CD4-positive, alpha-beta T cell treated with Interleukin-17A for 1 hour (primary cell): ENCODE measurements around the gene FOXL2NB.

Experiments used
- DNase-seq: peaks from one replicate; pipeline ENCODE4 v3.0.0-alpha.2; 2020

FOXL2NB gene

DNA sequence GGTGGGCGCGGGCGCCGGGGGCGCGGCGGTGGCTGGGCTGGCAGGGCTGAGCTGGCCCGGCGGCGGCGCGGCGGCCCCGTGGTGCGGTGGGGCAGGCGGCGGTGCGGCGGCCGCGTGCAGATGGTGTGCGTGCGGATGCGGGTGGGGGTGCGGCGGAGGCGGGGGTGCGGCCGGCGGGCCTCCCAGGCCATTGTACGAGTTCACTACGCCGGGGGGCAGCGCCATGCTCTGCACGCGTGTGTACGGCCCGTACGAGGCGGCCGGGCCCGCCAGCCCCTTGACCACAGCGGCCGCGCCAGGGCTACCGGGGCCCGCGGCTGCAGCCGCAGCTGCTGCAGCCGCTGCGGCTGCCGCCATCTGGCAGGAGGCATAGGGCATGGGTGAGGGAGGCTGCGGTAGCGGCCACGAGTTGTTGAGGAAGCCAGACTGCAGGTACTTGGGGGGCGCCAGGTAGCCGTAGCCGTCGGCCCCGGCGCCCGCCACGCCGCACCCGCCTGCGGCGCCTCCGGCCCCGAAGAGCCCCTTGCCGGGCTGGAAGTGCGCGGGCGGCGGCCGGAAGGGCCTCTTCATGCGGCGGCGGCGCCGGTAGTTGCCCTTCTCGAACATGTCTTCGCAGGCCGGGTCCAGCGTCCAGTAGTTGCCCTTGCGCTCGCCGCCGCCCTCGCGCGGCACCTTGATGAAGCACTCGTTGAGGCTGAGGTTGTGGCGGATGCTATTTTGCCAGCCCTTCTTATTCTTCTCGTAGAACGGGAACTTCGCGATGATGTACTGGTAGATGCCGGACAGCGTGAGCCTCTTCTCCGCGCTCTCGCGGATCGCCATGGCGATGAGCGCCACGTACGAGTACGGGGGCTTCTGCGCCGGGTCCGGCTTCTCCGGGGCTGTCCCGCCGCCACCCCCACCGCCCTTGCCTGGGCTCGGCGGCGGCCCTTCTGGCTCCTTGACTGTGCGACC is 1.0 kb upstream of the FOXL2NB start:
- no peak for DNase-seq

DNA sequence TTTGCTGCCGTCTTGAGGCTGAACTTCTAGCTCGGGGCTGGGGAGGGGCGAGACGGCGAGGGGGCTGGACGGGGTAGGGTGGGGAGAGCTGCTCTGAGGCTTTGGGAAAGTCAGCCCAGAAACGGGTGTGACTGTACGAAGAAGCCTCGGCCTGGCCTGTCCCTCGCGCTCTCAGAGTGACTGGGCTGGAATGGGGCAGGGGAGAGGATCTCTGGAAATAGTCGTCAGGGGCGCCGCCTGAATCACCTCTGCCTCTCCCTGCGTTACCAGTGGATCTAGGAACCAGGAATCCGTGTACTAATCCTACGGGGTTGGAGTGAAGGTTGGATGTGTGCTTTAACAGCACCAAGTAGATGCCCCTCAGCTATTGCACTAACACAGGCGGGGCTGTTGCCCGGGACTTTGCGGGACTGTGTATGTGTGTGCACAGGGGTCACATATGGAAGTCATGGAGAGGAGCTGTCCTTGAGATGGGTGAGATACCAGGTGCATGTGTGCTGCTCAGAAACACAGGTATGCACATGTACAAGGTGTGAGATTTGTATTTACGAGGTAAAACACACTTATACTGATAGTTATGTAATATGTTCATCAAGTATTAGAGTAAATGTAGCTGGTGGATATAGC is 591 bp downstream of the FOXL2NB start:
- no peak for DNase-seq

DNA sequence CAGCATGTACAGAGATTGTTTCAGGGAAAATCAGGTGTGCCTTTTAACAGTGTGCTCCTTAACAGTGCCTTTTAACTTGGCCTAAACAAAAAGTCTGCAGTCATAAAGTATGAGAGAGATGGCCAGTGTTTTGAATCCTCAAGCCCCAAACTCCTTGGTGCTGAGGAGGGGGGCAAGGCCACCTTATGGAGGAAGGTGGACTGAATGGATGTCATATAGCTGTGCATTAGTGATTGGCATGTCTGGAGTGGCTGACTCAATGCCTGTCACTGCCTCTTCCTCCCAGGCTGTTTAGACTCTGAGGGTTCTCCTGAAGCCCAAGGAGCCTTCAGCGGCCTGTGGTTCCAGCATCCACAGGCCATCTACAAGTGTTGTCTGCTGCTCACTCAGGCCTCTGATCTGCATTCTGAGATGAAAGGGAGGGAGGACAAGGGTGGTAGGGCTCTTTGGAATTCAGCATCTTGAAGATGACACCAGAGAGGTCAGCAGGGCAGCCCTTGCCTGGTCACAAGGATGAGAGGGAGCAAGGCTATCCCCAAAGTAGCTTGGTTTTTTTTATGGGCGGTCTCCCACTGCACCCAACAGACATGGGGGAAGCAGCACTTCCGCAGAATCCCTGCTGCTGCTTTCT is 1.5 kb downstream of the FOXL2NB start:
- DNase-seq: no peak

DNA sequence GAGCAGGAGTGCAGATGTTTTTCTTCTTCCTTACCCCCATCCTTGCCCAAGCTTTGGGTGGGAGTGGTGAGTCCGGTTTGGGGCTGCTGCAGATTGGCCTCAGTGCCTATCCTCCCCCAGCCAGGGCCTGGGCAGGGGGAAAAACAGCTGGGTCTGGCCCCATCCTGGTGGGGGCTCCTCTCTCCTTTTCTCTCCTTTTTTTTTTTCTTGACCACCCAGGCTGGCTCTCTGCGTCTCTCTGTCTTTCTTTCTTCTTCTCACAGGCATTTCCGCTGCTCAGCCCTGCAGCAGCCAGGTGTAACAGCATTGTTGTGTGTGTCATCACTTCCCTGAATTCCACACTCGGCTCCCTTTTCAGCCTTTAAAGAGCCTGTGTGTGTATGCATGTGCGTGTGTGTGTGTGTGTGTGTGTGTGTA is 2.0 kb downstream of the FOXL2NB start:
- no peak for DNase-seq

DNA sequence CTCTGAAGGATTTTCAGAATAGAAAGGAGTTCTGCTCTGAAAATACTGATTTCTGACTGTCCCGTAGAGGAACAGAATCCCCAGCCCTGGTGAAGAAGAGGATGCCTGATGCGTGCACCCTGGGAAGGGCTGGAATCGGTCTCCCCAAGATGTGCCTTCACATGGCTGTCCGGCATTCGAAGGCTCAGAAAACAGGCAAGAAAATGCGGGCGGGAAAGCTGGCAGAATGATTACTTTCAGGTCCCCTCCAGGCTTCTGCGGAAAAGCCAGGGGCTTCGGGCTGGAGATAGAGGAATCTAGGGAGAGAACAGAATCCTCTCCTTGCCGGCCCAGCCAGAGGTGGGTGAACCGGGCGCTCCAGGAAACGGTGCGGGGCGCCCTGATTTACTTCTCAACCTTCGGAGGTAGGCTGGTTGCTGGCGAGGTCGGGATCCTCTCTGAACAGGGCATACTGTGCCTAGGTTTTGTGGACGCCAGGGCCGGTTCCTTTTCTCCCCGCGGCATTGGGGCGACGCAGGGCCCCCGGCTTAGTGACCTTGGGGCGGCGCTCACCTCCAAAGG is 2.5 kb downstream of the FOXL2NB start:
- no peak for DNase-seq

DNA sequence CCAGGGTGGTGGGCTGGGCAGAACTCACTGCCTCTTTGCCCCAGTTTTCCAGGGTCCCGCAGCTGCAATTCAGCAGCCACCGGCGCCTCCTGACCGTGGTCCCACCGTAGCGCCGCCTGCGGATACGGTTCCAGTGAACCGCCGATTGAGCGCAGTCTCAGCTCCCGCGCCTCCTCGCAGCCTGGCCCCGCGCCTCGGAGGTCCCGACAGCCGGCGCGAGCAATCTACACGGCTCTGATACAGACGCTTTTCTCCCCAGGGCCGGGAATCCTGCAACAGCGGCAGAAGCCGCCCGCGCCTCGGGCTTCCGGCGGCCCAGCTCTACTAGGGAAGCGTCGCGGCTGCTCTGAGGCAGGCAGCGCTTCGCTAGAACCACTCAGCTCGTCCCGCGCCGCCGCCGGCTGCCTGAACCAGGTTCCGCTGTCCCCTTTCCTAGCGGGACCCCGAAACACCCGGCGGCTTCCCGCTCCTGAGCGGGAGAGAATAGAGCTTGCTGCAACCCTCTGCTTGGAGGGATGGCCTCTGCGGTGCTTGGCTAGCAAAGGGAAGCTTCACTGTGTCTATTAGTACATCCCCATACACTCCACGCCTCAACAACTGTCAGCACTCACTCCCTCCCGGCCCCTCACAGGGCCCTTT is 3.1 kb downstream of the FOXL2NB start:
- no peak for DNase-seq

DNA sequence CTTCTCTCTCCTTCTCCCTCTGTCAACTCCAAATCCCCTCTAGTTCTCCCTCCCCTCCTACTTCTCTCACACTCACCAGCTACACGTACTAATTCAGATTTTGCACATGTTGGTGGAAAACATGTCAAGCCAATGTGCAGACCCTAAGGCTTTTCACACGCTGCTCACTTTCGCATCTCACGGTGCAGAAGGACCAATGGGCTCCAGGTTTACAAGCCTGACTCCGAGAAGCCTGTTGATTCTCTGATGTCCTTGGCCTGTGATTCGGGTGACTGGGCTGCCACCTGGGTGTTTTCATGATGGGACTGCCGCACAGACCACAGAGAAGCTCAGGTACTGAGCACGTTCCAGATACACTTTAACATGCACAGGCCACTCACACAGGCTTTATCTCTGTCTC is 3.7 kb downstream of the FOXL2NB start:
- no peak for DNase-seq

DNA sequence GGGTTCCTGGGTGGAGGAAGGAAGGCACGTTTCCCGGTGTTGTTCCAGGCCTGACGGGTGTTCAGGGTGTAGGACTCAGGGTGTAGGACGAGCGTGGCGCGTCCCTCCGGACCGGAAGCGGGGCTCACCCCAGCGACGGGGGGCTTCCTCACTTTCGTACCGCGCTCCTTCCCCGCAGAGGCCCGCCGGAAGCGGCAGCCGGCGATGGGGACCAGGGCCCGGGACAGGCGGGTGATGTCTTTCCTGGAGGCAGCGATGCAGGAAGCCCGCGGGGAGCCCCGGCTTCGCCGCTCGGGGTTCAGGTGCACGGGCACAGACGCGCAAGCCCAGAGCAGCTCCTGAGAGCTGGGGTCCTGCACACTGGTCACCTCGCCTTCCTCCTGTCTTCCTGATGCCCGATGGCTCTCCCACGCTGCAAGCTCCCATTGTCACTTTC is 13.4 kb downstream of the FOXL2NB start:
- no peak for DNase-seq

DNA sequence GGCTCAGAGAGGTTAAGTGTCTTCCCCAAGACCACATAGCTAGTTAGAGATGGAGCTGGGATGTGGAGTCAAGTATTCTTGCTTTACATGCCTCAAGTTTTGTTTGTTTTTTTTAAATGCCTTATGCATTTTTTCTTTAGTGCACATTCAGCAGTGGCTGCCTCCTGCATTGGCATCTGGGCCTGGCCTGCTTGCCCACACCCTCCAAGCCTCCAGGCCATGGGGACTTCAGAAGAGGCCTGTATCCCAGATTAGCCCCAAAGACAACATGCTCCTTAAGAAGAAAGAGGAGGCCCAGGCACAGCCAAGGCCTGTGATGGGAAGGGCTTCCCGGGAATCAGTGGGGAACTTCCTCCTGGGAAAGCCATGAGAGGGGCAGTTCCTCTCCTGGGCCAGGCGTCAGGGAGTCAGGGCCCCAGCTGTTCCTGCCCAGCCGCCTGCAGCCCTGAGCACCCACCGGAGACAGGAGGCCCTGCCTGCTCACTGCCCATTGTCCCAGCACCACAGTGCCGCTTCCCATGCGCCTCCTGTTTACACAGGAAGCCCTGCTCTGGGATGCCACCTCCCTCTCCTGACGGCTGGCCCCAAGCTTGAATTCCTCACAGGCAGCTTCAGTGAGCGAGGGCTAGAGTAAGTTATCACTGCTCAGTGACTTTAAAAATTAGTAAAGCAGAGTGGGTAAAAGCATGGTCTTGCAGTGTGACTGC is 16.0 kb downstream of the FOXL2NB start:
- no peak for DNase-seq

DNA sequence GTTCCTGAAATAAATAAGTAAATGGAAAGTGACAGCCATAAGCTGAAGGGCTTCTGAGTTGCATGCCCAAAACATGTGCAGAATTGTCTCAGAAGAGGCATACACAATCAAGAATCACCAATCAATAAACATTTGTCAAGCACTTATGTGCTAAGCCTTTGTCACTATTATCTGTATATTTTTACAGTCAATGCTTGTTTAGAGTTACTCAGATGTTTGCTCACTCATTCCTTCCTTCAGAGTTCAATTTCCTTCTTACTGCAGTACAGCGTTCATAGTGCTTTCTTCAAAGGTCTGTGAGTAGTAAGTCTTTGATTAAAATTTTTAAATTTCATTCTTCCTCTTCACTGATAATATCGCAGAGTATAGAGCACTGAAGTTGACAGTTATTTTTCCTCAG is 17.2 kb downstream of the FOXL2NB start:
- DNase-seq: no peak

DNA sequence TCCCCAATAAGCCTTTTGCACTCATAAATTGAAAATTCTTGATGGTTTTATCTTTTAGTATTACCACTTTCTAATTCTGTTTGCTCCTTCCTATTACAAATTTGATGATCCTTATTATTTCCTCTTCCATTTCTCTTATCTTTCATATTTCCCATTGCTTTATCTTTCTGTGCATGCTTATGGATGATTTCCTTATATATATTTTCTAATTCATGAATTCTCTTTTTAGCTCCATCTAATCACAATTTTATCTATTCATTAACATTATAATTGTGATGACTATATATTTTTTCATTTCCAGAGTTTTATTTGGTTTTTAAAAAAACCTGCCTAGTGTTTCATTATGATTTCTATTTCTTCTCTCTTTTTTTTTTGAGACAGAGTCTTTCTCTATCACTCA is 17.9 kb downstream of the FOXL2NB start:
- DNase-seq: no peak

DNA sequence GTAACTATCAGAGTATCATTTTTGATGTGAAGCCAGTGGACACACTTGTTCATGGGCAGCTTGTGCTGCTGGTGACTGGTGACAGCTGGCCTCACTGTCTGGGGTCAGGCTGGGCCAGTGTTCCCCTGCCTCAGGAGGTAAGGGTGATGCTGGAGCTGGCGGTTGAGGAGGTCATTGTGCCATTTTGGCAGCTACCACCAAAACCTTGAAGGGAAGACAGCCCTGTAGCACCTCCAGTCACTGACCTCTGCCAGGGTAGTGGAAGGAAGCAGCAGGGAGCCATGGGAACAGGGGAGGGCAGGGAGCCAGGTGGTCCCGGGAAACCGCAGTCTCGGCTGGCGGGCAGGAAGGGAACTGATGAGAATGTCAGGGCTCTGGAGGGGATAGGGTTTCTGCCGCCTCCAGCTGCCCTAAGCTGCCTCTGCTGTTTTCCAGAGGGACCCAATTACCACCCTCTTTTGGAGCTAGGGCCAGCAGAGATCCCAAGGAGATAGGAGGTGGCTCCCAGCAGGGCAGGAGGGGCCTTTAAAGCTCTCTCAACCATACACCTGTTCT is 24.8 kb downstream of the FOXL2NB start:
- DNase-seq: no peak

DNA sequence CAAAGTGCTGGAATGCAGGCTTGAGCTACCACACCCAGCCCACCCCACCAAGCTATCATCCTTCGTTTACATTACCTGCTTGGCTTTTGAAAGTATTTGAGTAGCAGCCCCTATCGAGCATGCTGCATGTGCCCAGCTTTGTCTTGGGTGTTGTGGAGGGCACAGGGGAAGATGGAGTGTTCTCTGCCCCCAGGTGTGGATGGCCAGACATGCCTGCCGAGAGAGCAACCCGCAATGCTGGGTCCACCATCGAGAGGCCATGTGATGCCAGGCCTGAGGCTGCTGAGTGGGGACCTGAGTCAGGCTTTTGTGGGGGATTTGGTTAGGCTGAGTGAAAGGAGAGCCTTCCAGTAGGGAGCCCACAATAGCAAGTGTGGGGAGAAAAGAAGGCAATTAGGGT is 25.9 kb downstream of the FOXL2NB start:
- DNase-seq: no peak

DNA sequence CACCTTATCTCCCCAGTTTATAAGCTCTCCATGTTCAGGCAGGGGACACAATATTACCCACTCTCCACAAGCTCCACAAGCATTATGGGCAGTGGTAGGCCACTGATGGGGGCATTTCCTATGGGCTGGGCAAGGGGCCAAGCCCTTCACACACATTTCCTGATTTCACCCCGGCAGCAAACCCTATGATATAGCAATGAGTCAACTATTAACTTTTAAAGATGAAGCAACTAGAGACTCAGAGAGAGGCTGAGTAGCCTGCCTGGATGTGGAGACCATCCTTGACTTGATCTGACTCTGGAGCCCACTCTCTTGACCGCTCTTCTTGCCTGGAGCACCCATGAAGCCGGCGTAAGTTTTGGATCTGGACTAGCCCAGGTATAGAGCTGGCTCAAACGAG is 27.4 kb downstream of the FOXL2NB start:
- DNase-seq: no peak

DNA sequence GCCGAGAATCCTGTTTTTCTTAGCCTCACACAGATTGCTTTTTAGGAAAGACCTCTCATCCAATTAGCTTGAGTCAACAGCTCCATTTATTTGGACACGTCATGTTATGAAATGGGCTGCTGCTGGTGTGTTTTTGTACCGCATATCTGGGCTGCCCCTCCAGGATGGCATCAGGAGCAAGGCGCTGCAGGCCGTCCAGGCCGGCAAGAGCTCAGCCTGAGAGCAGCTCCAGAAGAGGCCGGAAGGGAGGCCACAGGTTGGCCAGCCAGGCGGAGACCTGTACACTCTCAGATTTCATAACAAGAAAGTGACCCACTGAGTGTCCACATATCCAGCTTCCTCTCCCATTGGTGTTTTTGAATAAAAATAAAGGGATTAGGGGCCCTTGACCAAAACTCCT is 28.3 kb downstream of the FOXL2NB start:
- DNase-seq: no peak

DNA sequence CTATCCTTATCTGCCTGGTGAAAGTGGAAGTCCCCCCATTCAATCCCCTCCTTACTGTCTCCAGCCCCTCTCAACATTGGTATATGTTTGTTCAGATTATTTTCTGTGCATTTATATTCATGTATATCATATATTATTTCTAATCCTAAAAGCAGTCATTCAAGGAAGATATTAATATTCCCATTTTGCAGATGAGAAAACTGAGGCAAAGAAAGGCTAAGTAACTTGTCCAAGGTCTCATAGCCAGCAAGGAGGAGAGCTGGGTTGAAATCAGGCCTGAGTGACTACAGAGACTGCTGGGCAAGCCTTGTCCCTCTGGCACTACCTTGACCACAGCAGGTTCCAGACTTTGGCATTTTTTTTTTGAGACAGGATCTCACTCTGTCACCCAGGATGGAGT is 29.0 kb downstream of the FOXL2NB start:
- DNase-seq: no peak

DNA sequence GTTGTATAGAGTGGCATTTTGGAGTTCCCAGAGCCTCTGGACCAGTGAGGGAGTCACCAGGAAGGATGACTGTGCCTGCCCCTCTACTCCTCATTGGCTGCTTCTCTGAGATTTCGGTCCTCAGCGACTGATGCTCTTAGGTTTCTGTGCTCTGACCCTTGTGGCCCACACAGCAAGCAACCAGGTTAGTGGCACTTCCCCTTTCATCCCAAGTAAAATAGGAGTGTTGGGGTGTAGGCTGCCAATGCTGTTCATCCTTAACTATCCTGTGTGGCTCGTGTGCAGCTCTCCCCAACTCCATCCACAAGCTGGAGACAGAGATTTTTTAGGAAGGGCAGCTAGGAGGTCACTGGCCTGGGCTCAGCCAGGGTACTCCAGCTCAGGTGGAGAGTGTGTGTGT is 37.8 kb downstream of the FOXL2NB start:
- DNase-seq: no peak

DNA sequence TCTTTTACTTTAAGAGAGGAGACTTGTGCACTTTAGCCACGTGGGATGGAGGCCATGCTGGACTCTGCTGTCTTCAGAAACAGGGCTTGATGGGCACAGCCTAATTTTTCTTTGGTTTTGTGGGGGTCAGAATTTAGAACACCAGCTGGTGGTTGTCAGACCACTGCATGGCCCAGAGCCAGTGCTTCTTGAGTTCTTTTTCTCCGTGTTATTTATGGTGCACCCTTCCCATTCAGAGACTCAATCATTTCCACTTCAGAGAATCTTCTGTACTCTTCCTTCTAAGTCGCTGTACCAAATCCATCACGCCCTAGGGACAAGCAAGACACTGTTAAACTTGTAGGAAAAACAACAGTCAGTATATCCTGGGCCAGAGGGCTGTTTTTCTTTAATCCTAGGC is 38.9 kb downstream of the FOXL2NB start:
- no peak for DNase-seq

DNA sequence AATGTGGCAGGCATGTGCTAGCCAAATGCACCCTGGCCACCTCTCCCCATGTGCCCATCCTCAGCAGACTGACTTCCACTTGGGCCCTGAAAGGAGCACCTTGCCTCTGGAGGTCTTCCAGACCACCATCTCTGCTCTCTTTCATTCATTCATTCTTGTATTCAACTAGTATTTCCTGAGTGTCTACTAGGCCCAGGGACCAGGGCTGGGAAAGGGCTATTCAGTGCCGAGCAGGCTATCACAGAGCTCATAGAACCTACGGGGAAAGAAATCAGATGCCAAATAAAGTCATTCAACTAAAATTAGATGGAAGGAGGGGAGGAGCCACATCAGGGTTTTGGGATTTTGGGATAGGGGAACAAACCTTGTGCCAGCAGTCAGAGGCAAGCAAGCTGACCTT is 40.2 kb downstream of the FOXL2NB start:
- no peak for DNase-seq

DNA sequence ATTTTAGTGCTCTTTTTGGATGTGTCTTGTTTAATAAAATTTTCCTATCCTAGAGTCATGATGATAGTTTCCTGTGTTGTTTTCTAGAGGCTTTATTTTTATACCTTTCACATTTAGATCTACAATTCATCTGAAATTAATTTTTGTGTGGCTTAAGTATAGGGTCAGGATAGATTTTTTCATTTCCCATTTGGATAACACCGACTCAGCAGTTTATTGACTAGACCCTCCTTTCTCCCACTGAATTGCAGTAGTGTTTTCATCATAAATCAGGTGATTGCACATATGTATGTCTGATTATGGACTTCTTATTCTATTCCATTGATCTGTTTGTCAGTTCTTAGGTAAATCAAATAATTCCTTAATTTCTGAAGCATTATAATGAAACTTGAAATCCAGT is 48.7 kb downstream of the FOXL2NB start:
- DNase-seq: no peak
